ENCODE results near the gene SYCE1L.
"Not testable (repeated sequence)": the region's sequence is repeated elsewhere in the genome, so short reads cannot be mapped to it uniquely, and the experiment has no call there.

Gene SYCE1L

DNA sequence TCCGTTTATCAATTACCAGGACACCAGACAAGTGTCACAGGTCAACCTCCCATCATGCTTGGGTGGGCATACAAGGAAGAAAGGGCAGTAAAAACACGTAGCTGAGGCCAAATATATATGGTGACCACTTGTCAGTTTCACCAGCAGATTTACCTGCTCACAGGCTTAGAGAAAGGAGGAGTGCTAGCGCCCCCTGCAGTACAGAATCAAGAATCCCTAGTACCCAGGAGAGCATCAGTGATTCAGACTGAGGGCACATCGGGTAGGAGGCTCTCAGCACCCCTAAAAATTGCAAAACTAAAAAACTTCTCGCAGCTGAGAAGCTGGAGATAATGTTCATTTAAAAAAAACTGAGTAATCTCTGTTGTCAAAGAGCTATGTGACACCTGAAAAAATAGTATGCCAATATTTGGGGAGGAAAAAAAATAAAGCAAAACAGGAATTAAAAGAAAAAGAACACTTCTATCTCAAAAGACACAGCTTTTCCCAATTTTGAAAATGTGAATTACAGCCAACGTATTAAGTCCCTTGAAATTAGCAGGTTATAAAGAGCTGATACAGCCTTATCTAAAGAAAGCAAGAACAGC is 29.5 kb upstream of the SYCE1L start:
- DNase-seq (ENCODE audit: low read depth), result no peak
- TF ChIP-seq CTCF (conservative IDR thresholded peaks at IDR 0.05; ENCODE audit: low read depth, low read length), result peak; percentile 80
- no peak overlapping the region for H3K4me3 ChIP-seq (ENCODE audit: low read length)

DNA sequence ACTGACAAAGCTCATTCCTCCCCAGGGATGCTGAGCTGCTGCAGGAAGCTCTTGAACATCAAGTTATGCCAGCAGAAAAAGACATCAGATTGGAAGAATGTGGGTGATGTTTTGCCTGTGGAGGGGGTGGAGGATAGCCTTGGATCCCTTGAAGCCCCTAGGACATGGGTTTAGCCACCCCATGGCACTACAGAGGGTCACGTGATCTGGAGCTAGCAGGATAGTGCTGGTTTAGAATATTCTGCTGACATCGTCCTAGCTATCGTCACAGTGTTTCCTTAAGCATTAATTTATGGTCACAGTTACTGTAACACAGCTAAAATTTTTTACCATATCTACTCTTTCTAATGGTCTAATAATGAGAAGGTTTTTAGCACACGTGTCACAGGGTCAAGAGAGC is 28.4 kb upstream of the SYCE1L start:
- TF ChIP-seq CTCF (conservative IDR thresholded peaks at IDR 0.05; ENCODE audit: low read depth, low read length), result no peak
- DNase-seq (ENCODE audit: low read depth), result no peak
- H3K4me3 ChIP-seq (ENCODE audit: low read length), result no peak overlapping the region

DNA sequence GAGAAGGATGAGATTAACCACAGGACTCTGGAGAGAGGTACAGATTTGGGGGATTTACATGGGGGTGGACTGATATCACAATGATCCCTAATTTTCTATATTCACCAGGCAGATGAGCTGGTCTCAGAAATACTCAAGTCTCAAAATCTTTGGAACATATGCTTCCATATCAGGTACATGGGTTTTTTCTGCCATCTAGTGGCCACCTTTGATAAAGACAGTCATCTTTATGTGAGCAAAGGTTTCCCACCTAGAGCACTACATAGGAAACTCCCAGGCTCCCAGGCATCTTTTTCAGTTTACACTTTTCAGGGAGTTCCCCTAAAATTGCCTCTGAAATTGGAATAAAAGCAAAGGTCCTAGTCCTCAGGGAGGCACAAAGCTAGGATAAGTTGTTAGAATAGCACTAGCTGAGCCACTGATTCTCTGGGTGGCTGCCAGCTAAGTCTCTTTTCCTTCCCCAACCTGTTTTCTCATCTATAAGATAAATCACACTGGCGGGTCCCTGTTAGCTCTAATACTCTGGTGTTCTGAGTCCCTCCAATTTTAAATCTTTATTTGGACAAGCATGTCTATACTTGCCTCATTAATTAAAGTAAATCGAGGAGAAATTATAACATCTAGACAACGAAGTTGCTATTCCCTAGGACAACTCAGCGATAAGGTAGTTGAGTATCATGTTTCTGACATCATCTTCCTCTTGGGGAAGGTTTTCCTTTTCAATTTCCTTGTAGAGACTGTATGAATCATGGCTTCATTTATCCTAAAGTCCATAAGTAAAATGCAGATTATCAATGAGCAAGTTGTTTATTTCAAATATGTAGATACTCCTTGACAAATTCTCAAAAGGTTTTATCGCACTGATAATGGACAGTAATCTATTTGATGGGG is 27.2 kb upstream of the SYCE1L start:
- DNase-seq (ENCODE audit: low read depth), result no peak
- no peak overlapping the region for H3K4me3 ChIP-seq (ENCODE audit: low read length)
- peak; percentile 70 for TF ChIP-seq CTCF (conservative IDR thresholded peaks at IDR 0.05; ENCODE audit: low read depth, low read length)

- no peak overlapping the region for H3K4me3 ChIP-seq (ENCODE audit: low read length)
- DNase-seq (ENCODE audit: low read depth), result no peak
- TF ChIP-seq CTCF (conservative IDR thresholded peaks at IDR 0.05; ENCODE audit: low read depth, low read length), result no peak
Measured at GRCh38 chr16:77172951-77173350, 26.3 kb upstream of the SYCE1L start.

DNA sequence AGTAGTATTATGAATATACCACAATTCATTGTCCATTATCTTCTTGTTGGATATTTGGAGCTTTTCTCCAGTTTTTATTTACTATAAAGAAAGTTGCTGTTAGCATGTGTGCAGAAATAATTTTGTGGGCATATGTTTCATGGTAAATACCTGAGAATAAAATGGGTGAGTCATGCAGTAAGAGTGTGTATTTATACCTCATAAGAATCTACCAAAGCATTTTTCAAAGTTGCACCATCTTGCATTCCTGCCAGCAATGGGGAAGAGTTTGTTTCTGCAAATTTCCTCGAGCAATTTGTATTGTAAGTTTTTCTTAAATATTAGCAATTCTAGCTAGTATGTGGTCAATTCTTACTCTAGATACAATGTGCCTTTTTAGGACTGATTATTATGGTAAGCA is 16.1 kb upstream of the SYCE1L start:
- no peak overlapping the region for H3K4me3 ChIP-seq (ENCODE audit: low read length)
- no peak for DNase-seq (ENCODE audit: low read depth)
- no peak for TF ChIP-seq CTCF (conservative IDR thresholded peaks at IDR 0.05; ENCODE audit: low read depth, low read length)

DNA sequence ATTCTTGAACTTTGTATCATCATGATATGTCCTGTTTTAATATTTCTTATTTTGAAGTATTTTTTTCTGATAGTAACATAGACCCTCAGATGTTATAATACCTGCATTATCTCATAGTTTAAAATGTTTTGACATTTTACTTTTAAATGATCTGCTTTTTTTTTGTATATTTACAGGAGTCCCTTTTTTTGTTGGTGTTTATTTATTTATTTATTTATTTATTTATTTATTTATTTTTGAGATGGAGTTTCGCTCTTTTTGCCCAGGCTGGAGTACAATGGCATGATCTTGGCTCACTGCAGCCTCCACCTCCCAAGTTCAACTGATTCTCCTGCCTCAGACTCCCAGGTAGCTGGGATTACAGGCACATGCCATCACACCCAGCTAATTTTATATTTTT is 12.9 kb upstream of the SYCE1L start:
- H3K4me3 ChIP-seq (ENCODE audit: low read length); DNase-seq (ENCODE audit: low read depth): not testable (repeated sequence)

GRCh38 chr16:77190190-77190477 is 9.1 kb upstream of the SYCE1L start:
- no peak for DNase-seq (ENCODE audit: low read depth)
- peak overlapping the region; percentile 97 for H3K4me3 ChIP-seq (ENCODE audit: low read length)
- TF ChIP-seq CTCF (conservative IDR thresholded peaks at IDR 0.05; ENCODE audit: low read depth, low read length), result no peak
